ENCODE data around the gene SCGN. TPM values are rescaled to one million over a fixed set of nuclear protein-coding genes. Genes with fewer than 3 reads are reported as not detected.
A peak's percentile ranks its signal among the peaks of the same experiment; 100 is the strongest.

Gene SCGN
- polyA plus RNA-seq, 2 of the 4 experiments (the other 2 are of a cell fraction): 0.13 to 0.17 TPM

GRCh38 chr6:25660512-25660911 lies 8.5 kb downstream of the SCGN start (continued):
- TF ChIP-seq ELK1 (IDR thresholded peaks at IDR 0.05; ENCODE audit: low read depth, low read length): no peak
- TF ChIP-seq CHD4 (IDR thresholded peaks at IDR 0.05; ENCODE audit: borderline replicate concordance): no peak
- TF ChIP-seq ZFP36 (IDR thresholded peaks at IDR 0.05; ENCODE audit: borderline replicate concordance, partially characterized antibody): no peak
- TF ChIP-seq CEBPB (IDR thresholded peaks at IDR 0.05): no peak
- no peak for TF ChIP-seq ESRRA (IDR thresholded peaks at IDR 0.05; ENCODE audit: borderline replicate concordance, low read length)
- TF ChIP-seq KDM1A (IDR thresholded peaks at IDR 0.05; ENCODE audit: low read depth): no peak
- peak; percentile 72 for TF ChIP-seq JUNB (IDR thresholded peaks at IDR 0.05)
- no peak for TF ChIP-seq EHF (CRISPR knock-in tag; IDR thresholded peaks at IDR 0.05)
- TF ChIP-seq RAD21 (conservative IDR thresholded peaks at IDR 0.05 in 1 of 2, IDR thresholded peaks at IDR 0.05 in 1 of 2): no peak
- TF ChIP-seq HDAC2 (IDR thresholded peaks at IDR 0.05): no peak
- TF ChIP-seq, protein P1, sequence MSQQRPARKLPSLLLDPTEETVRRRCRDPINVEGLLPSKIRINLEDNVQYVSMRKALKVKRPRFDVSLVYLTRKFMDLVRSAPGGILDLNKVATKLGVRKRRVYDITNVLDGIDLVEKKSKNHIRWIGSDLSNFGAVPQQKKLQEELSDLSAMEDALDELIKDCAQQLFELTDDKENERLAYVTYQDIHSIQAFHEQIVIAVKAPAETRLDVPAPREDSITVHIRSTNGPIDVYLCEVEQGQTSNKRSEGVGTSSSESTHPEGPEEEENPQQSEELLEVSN (IDR thresholded peaks at IDR 0.05; ENCODE audit: borderline replicate concordance, low read depth): no peak
- no peak for TF ChIP-seq HOXB13 (CRISPR knock-in tag; IDR thresholded peaks at IDR 0.05; ENCODE audit: low read depth)
- no peak for TF ChIP-seq CTCF (IDR thresholded peaks at IDR 0.05)
- no peak for TF ChIP-seq TP53 (CRISPR knock-in tag; IDR thresholded peaks at IDR 0.05)
- TF ChIP-seq ZNF302 (CRISPR knock-in tag; IDR thresholded peaks at IDR 0.05): no peak
- TF ChIP-seq MAX (IDR thresholded peaks at IDR 0.05): peak; percentile 76
- TF ChIP-seq USF2 (IDR thresholded peaks at IDR 0.05): no peak
- TF ChIP-seq MAFK (IDR thresholded peaks at IDR 0.05; ENCODE audit: partially characterized antibody): peak; percentile 34
- TF ChIP-seq, protein P2, sequence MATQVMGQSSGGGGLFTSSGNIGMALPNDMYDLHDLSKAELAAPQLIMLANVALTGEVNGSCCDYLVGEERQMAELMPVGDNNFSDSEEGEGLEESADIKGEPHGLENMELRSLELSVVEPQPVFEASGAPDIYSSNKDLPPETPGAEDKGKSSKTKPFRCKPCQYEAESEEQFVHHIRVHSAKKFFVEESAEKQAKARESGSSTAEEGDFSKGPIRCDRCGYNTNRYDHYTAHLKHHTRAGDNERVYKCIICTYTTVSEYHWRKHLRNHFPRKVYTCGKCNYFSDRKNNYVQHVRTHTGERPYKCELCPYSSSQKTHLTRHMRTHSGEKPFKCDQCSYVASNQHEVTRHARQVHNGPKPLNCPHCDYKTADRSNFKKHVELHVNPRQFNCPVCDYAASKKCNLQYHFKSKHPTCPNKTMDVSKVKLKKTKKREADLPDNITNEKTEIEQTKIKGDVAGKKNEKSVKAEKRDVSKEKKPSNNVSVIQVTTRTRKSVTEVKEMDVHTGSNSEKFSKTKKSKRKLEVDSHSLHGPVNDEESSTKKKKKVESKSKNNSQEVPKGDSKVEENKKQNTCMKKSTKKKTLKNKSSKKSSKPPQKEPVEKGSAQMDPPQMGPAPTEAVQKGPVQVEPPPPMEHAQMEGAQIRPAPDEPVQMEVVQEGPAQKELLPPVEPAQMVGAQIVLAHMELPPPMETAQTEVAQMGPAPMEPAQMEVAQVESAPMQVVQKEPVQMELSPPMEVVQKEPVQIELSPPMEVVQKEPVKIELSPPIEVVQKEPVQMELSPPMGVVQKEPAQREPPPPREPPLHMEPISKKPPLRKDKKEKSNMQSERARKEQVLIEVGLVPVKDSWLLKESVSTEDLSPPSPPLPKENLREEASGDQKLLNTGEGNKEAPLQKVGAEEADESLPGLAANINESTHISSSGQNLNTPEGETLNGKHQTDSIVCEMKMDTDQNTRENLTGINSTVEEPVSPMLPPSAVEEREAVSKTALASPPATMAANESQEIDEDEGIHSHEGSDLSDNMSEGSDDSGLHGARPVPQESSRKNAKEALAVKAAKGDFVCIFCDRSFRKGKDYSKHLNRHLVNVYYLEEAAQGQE (IDR thresholded peaks at IDR 0.05): no peak
- no peak for TF ChIP-seq MYC (IDR thresholded peaks at IDR 0.05; ENCODE audit: borderline replicate concordance, low read length)
- no peak for TF ChIP-seq MAZ (IDR thresholded peaks at IDR 0.05; ENCODE audit: borderline replicate concordance, low read depth, low read length)
